Measurements from ENCODE around the gene NLRC5.
A peak's percentile ranks its signal among the peaks of the same experiment; 100 is the strongest.
"Not testable (repeated sequence)": the region's sequence is repeated elsewhere in the genome, so short reads cannot be mapped to it uniquely, and the experiment has no call there.

NLRC5 gene

GRCh38 chr16:57100445-57100844, 111.1 kb downstream of the NLRC5 start:
- DNase-seq (ENCODE audit: low spot score): no peak

GRCh38 chr16:57102888-57103851, 113.8 kb downstream of the NLRC5 start:
- DNase-seq (ENCODE audit: low spot score): no peak

- no peak for DNase-seq (ENCODE audit: low spot score)
Measured at GRCh38 chr16:57104706-57105105, 115.3 kb downstream of the NLRC5 start.

- DNase-seq (ENCODE audit: low spot score): no peak
Measured at GRCh38 chr16:57105184-57105583, 115.8 kb downstream of the NLRC5 start.

- DNase-seq (ENCODE audit: low spot score): no peak
Measured at GRCh38 chr16:57106767-57107166, 117.4 kb downstream of the NLRC5 start.

- no peak for DNase-seq (ENCODE audit: low spot score)
Measured at GRCh38 chr16:57107321-57107922, 118.1 kb downstream of the NLRC5 start.

GRCh38 chr16:57108432-57108831, 119.1 kb downstream of the NLRC5 start:
- DNase-seq (ENCODE audit: low spot score): no peak

- DNase-seq (ENCODE audit: low spot score): not testable (repeated sequence)
Measured at GRCh38 chr16:57109259-57110105, 120.1 kb downstream of the NLRC5 start.

- no peak for DNase-seq (ENCODE audit: low spot score)
Measured at GRCh38 chr16:57110937-57111336, 121.6 kb downstream of the NLRC5 start.

- no peak for DNase-seq (ENCODE audit: low spot score)
Measured at GRCh38 chr16:57111420-57111819, 122.1 kb downstream of the NLRC5 start.

- no peak for DNase-seq (ENCODE audit: low spot score)
Measured at GRCh38 chr16:57112403-57113041, 123.2 kb downstream of the NLRC5 start.

- peak; percentile 48 for DNase-seq (ENCODE audit: low spot score)
Measured at GRCh38 chr16:57113042-57113453, 123.7 kb downstream of the NLRC5 start.

- DNase-seq (ENCODE audit: low spot score): no peak
Measured at GRCh38 chr16:57113664-57114063, 124.3 kb downstream of the NLRC5 start.

GRCh38 chr16:57115168-57115513, 125.8 kb downstream of the NLRC5 start:
- no peak for DNase-seq (ENCODE audit: low spot score)

GRCh38 chr16:57115514-57116182, 126.3 kb downstream of the NLRC5 start:
- peak; percentile 55 for DNase-seq (ENCODE audit: low spot score)

GRCh38 chr16:57118461-57119084, 129.2 kb downstream of the NLRC5 start:
- no peak for DNase-seq (ENCODE audit: low spot score)

GRCh38 chr16:57123216-57123973, 134.0 kb downstream of the NLRC5 start:
- no peak for DNase-seq (ENCODE audit: low spot score)

GRCh38 chr16:57123974-57124674, 134.8 kb downstream of the NLRC5 start:
- DNase-seq (ENCODE audit: low spot score): no peak

GRCh38 chr16:57125376-57125775, 136.0 kb downstream of the NLRC5 start:
- no peak for DNase-seq (ENCODE audit: low spot score)

- no peak for DNase-seq (ENCODE audit: low spot score)
Measured at GRCh38 chr16:57125969-57126368, 136.6 kb downstream of the NLRC5 start.
